ENCODE measurements around the gene NFATC1. TPM values are rescaled to one million over a fixed set of nuclear protein-coding genes. Genes with fewer than 3 reads are reported as not detected.

NFATC1 gene
- total RNA-seq, 1 donor from 2014 or later, result 0.53 TPM

DNA sequence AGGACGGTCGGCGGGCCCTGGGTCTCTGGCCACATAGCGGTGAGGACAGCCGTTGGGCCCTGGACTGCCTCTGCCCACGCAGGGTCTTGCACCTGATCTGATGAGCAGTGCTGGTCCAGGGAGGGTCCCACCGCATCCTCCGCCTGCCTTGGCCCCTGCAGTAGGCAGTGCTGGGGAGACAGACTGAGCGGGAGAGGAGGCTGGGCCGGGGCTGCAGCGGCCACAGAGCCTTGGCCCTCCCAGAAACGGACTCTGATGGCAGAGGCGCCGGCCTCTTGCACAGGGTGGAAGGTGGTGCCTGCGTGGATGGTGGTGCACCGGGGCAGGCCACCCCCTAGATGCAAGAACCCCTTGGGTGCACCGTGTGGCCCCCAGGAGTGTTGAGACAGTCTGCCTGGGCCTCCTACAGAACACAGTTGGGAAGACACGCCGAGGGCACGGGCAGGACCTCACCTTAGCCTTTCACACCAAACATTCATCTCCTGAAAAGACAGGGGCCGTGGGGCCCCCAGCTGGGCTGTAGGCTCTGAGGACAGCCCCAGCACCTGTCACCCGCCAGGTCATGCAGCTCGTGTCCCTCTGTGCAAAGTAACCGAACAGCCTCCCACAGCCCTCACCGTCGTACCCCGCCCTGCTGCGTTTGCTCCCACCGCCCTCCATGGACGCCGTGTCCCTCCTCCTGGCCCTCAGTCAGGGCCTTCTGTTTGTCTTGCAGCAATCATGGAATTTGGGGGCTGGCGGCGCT lies 36.8 kb downstream of the NFATC1 start:
- FAIRE-seq, result no peak
- Histone ChIP-seq H3K27me3 (ENCODE audit: control insufficient read depth, insufficient read depth, low read length) (no peaks in the 10 kb centered on the region), H3K4me3 (ENCODE audit: low read depth, low read length) (no peak overlapping the region), H3K36me3 (ENCODE audit: control insufficient read depth, insufficient read depth, low read length) (no peaks in the 10 kb centered on the region)
- no peak for TF ChIP-seq CTCF (IDR thresholded peaks at IDR 0.05; ENCODE audit: insufficient read depth, low read length, severe bottlenecking)
- DNase-seq (ENCODE audit: low read depth), result no peak

GRCh38 chr18:79433431-79433830 lies 37.7 kb downstream of the NFATC1 start:
- FAIRE-seq, result no peak
- TF ChIP-seq CTCF (IDR thresholded peaks at IDR 0.05; ENCODE audit: insufficient read depth, low read length, severe bottlenecking), result no peak
- no peak overlapping the region for H3K4me3 ChIP-seq (ENCODE audit: low read depth, low read length)

DNA sequence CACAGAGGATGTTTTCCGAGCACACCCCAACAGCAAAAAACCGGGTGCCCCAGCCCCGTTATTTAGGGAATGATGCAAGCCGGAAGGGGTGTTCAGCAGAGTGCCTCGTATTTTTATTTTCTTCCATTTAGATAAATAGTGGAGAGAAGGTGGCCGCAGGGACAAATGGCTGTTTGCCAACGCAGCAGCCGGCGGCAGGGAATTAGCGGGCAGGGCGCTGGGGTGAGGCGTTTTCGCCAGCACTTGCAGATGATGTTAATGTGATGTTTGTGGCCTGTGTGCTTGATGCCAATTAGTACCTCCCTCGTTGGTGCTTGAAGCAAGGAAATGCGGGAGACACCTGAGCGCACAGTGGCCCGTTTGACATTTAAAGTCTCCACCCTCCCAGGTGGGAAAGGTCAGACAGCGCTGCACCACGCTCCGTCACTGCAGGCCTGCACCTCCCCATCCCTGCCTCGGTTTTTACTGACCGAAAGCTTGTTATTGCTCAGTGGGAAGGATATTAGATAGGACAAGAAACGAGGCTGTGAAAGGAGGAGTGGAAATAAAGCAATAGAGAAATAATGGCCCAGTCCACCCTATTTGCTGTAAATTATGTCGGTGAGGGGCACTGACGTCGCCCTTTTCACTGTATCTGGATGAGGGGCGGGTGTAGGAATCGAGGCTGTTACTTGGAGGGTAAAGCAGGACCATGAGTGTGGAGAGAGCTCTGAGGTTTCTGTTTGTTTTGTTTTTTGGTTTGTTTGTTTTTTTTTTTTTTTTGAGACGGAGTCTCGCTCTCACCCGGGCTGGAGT lies 39.1 kb downstream of the NFATC1 start:
- no peak for FAIRE-seq

More at GRCh38 chr18:79433431-79433830, 37.7 kb downstream of the NFATC1 start:
- H3K36me3 ChIP-seq (ENCODE audit: control insufficient read depth, insufficient read depth, low read length), result no peaks in the 10 kb centered on the region
- no peak for DNase-seq (ENCODE audit: low read depth)
- no peaks in the 10 kb centered on the region for H3K27me3 ChIP-seq (ENCODE audit: control insufficient read depth, insufficient read depth, low read length)

DNA sequence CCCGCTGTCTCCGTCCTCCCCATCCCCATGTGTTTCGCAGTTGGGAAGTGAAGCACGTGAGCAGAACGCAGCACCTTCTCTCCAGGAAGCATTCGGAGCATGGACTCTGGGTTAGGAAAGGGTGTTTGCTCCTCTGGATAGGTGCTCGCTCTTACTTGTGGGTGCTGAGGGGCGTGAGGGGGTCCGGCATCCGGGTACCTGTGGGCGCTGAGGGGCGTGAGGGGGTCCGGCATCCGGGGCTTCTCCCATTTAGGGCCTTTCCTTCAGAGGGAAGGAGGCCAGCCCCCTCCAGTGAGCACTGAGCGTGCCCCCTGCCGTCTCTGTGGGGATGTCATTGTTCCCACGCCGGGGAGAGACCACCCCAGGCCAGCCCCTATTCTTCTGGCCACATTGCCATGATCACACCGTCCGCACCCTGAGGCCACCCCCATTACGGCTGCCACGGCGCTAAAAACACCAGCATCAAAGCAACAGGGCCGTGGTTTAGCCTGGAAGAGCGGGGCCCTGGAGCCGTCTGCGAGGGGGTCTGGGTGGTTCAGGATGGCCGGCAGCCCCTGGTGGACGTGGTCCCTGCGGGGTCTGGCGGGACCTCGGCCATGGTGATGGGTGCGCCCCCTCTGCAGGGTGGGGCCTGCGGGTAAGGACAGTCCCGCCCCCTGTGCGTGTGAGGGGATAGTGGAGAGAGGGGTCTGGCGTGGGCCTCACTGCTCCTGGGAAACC lies 41.0 kb downstream of the NFATC1 start:
- H3K27me3 ChIP-seq (ENCODE audit: control insufficient read depth, insufficient read depth, low read length), result no peaks in the 10 kb centered on the region
- no peaks in the 10 kb centered on the region for H3K36me3 ChIP-seq (ENCODE audit: control insufficient read depth, insufficient read depth, low read length)
- no peak overlapping the region for H3K4me3 ChIP-seq (ENCODE audit: low read depth, low read length)
- DNase-seq (ENCODE audit: low read depth) (no peak), FAIRE-seq (no peak)
- TF ChIP-seq CTCF (IDR thresholded peaks at IDR 0.05; ENCODE audit: insufficient read depth, low read length, severe bottlenecking), result no peak

More for the DNA sequence above, 39.1 kb downstream of the NFATC1 start:
- no peak for DNase-seq (ENCODE audit: low read depth)
- Histone ChIP-seq H3K4me3 (ENCODE audit: low read depth, low read length) (no peak overlapping the region), H3K27me3 (ENCODE audit: control insufficient read depth, insufficient read depth, low read length) (no peaks in the 10 kb centered on the region), H3K36me3 (ENCODE audit: control insufficient read depth, insufficient read depth, low read length) (no peaks in the 10 kb centered on the region)
- TF ChIP-seq CTCF (IDR thresholded peaks at IDR 0.05; ENCODE audit: insufficient read depth, low read length, severe bottlenecking), result no peak

DNA sequence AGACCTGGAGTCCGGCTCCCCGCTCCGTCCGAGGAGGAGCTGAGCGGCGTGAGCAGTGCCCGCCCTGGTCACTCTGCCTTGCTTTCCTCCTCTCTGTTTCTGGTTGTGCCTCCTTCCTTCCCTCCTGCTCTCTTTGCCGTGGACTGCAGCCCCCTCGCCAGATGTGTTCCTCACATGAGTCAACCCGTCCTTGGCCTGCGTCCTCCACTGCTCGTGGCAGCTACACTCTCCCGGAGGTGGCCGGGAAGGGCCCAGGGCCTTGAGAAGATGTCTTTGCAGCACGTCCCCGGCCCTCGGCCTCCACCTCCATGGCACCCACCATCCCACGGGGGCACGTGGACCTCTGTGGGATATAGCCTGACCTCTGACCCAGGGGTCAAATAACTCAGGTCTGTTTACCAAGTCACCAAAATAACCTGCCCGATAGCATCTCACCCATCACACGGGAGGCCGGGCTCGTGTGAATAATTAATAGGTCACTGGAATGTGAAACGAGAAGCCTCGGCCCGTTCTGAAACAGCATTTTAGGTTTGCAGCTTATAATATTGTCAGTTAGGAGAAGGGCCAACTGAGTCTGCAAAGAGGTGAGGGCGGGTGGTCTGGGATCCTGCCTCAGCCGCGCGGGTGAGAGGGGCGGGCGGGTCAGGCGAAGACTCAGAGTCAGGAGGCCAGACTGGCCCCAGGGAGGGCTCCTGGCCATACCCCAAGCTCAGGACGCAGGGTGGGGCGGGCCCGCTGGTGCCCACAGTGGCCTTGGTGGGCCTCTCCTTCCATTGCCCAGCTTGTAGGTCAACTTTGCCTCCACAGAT lies 42.6 kb downstream of the NFATC1 start:
- no peak overlapping the region for H3K4me3 ChIP-seq (ENCODE audit: low read depth, low read length)
- no peaks in the 10 kb centered on the region for H3K36me3 ChIP-seq (ENCODE audit: control insufficient read depth, insufficient read depth, low read length)
- no peaks in the 10 kb centered on the region for H3K27me3 ChIP-seq (ENCODE audit: control insufficient read depth, insufficient read depth, low read length)
- FAIRE-seq (peak; percentile 18), DNase-seq (ENCODE audit: low read depth) (no peak)
- TF ChIP-seq CTCF (IDR thresholded peaks at IDR 0.05; ENCODE audit: insufficient read depth, low read length, severe bottlenecking), result no peak
